ENCODE results near the gene CDC14B.

DNA sequence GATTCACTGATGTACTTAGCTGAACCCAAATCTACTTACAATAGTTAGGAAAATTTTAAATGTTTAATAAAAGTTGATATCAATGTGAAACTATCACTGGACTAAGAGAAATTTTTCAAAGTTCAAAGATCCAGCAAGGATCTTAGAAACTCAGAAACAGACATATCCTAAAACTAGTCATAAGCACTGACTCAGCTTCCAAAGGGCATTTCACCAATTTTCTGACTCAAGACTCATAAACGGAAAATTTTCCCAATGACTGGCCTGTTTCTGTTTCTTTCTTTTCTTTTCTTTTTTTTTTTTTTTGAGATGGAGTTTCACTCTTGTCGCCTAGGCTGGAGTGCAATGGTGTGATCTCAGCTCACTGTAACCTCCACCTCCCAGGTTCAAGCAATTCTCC, 66.6 kb downstream of the CDC14B start:
- TF ChIP-seq POLR2A (IDR thresholded peaks at IDR 0.05) (no peak), CTCF (IDR thresholded peaks at IDR 0.05) (no peak)

All from lower leg skin (tissue), 3 donors.